ENCODE results near the gene LRRC47. TPM values are rescaled to one million over a fixed set of nuclear protein-coding genes. Genes with fewer than 3 reads are reported as not detected.
A peak's percentile ranks its signal among the peaks of the same experiment; 100 is the strongest.

Gene LRRC47
- total and polyA plus RNA-seq, 2 of the 13 experiments (the other 11 are each of a cell fraction or from before 2014, with no cell fraction given) = 18.3 to 52.5 TPM

GRCh38 chr1:3775490-3776230 is 20.6 kb downstream of the LRRC47 start (continued):
- peak; percentile 19; the same call in 1 of the 2 replicates for TF ChIP-seq ZNF609 (CRISPR knock-in tag; IDR thresholded peaks at IDR 0.05; ENCODE audit: borderline replicate concordance)
- TF ChIP-seq ZSCAN30 (CRISPR knock-in tag; IDR thresholded peaks at IDR 0.05) = no peak
- TF ChIP-seq KLF12 (CRISPR knock-in tag; IDR thresholded peaks at IDR 0.05; ENCODE audit: borderline replicate concordance) = peak; percentile 85
- TF ChIP-seq MBNL3 (CRISPR knock-in tag; conservative IDR thresholded peaks at IDR 0.05) = no peak
- 0 out of 2 replicates have a peak, but pooled peaks have one; percentile 10 for TF ChIP-seq HNF1A (IDR thresholded peaks at IDR 0.05; ENCODE audit: low read depth)
- peak; percentile 45; the same call in 1 of the 2 replicates for TF ChIP-seq HNF1A (CRISPR knock-in tag; IDR thresholded peaks at IDR 0.05; ENCODE audit: borderline replicate concordance)
- peak; percentile 74 for TF ChIP-seq RBM39 (IDR thresholded peaks at IDR 0.05; ENCODE audit: low read depth, low read length, poor library complexity, severe bottlenecking)
- peak; percentile 95 for TF ChIP-seq ZFX (CRISPR knock-in tag; IDR thresholded peaks at IDR 0.05; ENCODE audit: low read depth)
- no peak for TF ChIP-seq CREBL2 (CRISPR knock-in tag; IDR thresholded peaks at IDR 0.05; ENCODE audit: borderline replicate concordance)
- peak; percentile 70; the same call in 1 of the 2 replicates for TF ChIP-seq FOXJ3 (CRISPR knock-in tag; IDR thresholded peaks at IDR 0.05; ENCODE audit: borderline replicate concordance)
- peak; percentile 26; the same call in 1 of the 2 replicates for TF ChIP-seq TCF7 (IDR thresholded peaks at IDR 0.05; ENCODE audit: low read depth)
- TF ChIP-seq ZNF614 (CRISPR knock-in tag; IDR thresholded peaks at IDR 0.05; ENCODE audit: borderline replicate concordance) = no peak
- no peak for TF ChIP-seq ZBED4 (CRISPR knock-in tag; IDR thresholded peaks at IDR 0.05; ENCODE audit: borderline replicate concordance)
- no peak for TF ChIP-seq TCF7L2 (IDR thresholded peaks at IDR 0.05; ENCODE audit: low read depth, low read length)
- TF ChIP-seq PITX1 (CRISPR knock-in tag; IDR thresholded peaks at IDR 0.05) = no peak
